KOPT-K1 (cell line): ENCODE results near the gene LYZL2.
"Not testable (repeated sequence)": the region's sequence is repeated elsewhere in the genome, so short reads cannot be mapped to it uniquely, and the experiment has no call there.

Source experiments
- H3K27ac ChIP-seq: fragments of 200-600 bp; sonication (generic); 2 replicates; pipeline ENCODE4 v1.5.1; 2016; ENCODE audit warnings: antibody characterized with exemption, mild to moderate bottlenecking, low read depth, low read length; ENCODE audit not compliant: poor library complexity, severe bottlenecking
- H3K36me3 ChIP-seq: fragments of 200-600 bp; sonication (generic); 2 replicates; pipeline ENCODE4 v1.5.1; 2017; ENCODE audit warnings: antibody characterized with exemption, mild to moderate bottlenecking, low read length, moderate library complexity; ENCODE audit not compliant: insufficient read depth
- H3K9me3 ChIP-seq: fragments of 200-600 bp; sonication (generic); 2 replicates; pipeline ENCODE4 v1.5.1; 2017; ENCODE audit warnings: antibody characterized with exemption, low read length, mild to moderate bottlenecking; ENCODE audit not compliant: insufficient read depth, poor library complexity, severe bottlenecking

LYZL2 gene

DNA sequence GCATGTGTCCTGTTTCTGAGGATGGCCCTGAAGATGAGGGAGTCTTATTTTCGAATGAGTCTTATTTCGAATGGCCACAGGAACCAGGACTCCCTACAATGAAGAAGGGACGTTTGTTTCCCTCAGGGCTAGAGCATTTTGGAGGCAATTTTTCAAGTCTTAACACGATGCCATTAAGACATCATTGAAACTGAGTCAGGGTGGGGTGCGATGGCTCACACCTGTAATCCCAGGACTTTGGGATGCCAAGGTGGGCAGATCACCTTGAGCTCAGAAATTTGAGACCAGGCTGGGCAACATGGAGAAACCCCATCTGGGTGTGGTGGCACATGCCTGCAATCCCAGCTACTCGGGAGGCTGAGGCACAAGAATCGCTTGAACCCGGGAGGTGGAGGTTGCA is 18.5 kb downstream of the LYZL2 start:
- not testable (repeated sequence) for H3K36me3 ChIP-seq, H3K27ac ChIP-seq, H3K9me3 ChIP-seq

GRCh38 chr10:30607814-30608213 is 21.7 kb downstream of the LYZL2 start:
- no peak overlapping the region for H3K27ac ChIP-seq
- H3K36me3 ChIP-seq, result no peaks in the 10 kb centered on the region
- H3K9me3 ChIP-seq, result peaks cover 7% of the 10 kb centered on the region

GRCh38 chr10:30606313-30606712 is 23.2 kb downstream of the LYZL2 start:
- Histone ChIP-seq H3K36me3 (no peaks in the 10 kb centered on the region), H3K9me3 (peaks cover 7% of the 10 kb centered on the region), H3K27ac (no peak overlapping the region)

DNA sequence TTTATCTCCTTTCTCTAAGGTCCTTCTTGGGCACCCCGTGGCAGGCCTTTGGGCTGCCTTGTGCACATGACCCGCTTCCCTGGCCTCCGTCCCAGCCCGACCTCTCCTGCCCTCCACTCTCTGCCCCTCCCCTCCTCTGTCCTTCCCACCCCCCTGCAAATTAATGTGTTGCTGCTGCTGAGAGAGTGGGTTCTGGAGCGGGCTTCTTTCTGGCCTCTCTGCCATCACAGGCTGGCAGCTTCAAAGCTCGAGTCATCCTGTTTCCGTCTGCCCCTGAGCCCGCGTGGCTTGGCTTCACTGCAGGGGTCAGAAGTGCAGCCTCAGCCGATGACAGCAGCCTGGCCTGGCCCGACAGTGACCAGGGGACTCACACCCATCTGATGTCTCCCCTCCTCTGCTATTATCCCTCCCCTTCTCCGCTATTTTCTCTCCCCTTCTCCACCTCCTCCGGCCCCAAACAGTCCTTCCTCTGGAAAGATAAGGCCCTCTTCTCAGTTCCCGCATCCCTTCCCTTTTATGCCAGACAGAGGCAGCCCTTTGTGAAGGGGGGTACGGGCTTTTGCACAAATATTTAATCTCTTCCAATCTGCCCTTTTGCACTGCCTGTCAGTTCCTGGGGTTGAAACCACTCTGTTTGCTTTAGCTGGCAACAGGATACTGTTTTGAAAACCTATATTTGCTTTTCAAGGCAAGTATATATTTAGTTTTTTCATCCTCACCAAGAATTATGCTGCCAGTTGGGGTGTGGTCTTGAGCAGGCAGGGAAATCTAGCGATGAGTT is 24.0 kb downstream of the LYZL2 start:
- H3K27ac ChIP-seq, H3K9me3 ChIP-seq, H3K36me3 ChIP-seq: not testable (repeated sequence)

DNA sequence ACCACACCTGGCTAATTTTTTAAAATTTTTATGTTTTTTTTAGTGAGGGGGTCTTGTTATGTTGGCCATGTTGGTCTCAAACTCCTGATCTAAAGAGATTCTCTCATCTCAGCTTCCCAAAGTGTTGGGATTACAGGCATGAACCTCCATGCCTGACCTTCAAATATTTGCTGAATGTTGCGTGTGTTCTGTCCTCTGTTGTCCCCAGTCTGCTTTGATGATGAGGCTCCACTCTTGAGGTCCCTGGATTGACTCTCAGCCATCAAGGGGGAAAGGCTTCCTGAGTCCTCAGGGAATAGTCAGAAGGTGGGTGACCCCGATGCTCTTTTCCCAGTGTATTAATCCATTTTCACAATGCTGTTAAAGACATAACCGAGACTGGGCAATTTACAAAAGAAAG is 26.0 kb downstream of the LYZL2 start:
- H3K36me3 ChIP-seq, result no peaks in the 10 kb centered on the region
- H3K9me3 ChIP-seq, result peaks cover 7% of the 10 kb centered on the region
- H3K27ac ChIP-seq, result no peak overlapping the region

- H3K9me3 ChIP-seq, result peaks cover 7% of the 10 kb centered on the region
- no peaks in the 10 kb centered on the region for H3K36me3 ChIP-seq
- no peak overlapping the region for H3K27ac ChIP-seq
Measured at GRCh38 chr10:30602747-30603146, 26.8 kb downstream of the LYZL2 start.

DNA sequence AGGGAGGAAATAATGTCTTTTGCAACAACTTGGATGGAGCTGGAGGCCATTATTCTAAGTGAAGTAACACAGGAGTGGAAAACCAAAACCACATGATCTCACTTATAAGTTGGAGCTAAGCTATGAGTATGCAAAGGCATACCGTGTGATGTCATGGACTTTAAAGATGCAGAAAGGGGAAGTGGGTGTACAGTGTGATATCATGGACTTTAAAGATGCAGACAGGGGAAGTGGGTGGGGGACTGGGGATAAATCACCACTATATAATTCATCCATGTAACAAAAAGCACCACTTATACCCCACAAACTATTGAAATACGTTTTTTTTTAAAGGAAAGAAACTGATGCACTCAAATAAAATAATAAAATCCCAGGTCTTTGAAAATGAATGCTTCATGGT is 29.5 kb downstream of the LYZL2 start:
- Histone ChIP-seq H3K9me3 (peaks cover 7% of the 10 kb centered on the region), H3K36me3 (no peaks in the 10 kb centered on the region), H3K27ac (no peak overlapping the region)

GRCh38 chr10:30598105-30598776 is 31.3 kb downstream of the LYZL2 start:
- no peak overlapping the region for H3K27ac ChIP-seq

GRCh38 chr10:30597433-30597824 is 32.1 kb downstream of the LYZL2 start:
- not testable (repeated sequence) for H3K36me3 ChIP-seq, H3K9me3 ChIP-seq, H3K27ac ChIP-seq

More at GRCh38 chr10:30598105-30598776, 31.3 kb downstream of the LYZL2 start:
- no peaks in the 10 kb centered on the region for H3K9me3 ChIP-seq
- no peaks in the 10 kb centered on the region for H3K36me3 ChIP-seq

DNA sequence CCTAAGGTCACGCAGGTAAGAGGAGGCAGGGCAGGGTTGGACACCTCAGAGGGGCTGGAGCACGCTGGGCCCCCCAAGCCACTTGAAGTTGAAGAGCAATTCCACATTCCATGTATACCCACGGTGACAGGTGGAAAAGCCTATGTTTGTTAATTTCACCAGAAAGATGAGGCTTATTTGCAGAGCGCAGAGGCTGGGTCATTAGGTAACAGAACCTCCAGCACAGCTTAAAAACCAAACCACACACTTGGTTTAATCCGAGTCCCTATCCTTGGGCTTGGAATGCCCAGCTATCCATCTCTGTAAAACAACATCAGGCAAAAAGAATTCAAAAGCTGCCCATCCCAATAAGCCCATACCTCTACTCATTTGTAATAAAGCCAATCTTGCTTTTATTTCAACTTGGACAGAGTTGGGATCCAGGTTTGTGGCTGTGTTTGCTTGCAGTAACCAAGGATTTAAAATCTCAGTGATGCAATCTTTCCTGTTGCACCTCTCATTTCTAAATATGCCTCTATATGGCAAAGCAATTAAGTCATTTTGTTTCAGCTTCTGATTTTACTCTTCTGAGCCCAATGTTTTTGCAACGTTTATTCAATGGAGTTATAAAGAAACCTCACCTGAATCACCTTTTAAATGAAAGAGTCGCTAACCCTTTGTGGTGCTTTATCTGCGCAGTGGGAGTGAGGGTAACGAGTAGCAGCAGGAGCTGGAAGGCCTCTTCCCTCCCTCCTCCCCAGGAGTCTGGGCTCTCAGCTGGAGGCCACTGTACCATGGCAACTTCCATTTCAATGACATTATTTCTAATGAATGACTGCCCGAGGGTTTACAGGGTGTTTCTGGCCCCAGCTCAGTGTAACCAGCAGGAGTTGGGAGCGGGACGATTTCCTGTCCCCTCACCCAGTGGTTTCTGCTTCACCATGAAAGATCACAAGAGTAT is 32.8 kb downstream of the LYZL2 start:
- H3K27ac ChIP-seq, H3K9me3 ChIP-seq, H3K36me3 ChIP-seq: not testable (repeated sequence)

DNA sequence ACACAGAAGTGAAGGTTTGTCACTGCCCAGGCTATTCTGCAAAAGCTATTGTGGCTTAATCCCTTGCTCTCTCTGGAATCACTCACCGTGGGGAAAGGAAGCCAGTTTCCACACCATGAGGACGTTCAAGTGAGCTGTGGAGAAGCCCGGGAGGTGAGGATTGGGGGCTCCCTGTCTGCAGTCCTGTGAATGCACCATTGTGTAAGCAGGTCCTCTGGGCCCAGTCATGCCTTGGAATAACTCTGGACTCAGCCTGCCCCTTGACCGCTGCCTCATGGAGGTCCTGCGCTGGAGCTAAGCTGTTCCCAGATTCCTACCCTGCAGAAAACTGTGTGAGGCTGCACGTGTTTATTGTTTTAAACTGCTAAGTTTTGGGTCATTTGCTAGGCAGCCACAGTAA is 33.5 kb downstream of the LYZL2 start:
- H3K27ac ChIP-seq, result no peak overlapping the region
- H3K9me3 ChIP-seq, result no peaks in the 10 kb centered on the region
- no peaks in the 10 kb centered on the region for H3K36me3 ChIP-seq

GRCh38 chr10:30594077-30594476 is 35.5 kb downstream of the LYZL2 start:
- no peak overlapping the region for H3K27ac ChIP-seq
- no peaks in the 10 kb centered on the region for H3K36me3 ChIP-seq
- H3K9me3 ChIP-seq, result no peaks in the 10 kb centered on the region

DNA sequence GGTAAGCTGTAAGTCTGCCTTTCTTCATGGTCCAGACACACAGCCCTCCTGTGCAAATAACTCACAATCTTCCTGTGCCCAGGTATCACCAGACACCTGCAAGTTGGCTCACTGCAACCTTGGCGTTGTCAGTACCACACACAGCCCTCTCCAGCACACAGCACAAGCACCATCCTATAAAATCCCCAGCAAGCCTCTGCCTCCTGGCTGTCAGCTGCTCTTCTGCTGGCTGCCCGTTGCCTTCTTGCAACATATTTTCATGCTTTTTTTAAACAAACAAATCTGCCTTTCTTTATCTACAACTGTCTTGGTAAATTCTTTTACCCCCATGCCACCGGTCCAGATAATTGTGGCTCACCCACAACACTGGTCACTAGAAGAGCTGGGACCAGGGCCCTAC is 36.8 kb downstream of the LYZL2 start:
- not testable (repeated sequence) for H3K36me3 ChIP-seq, H3K9me3 ChIP-seq, H3K27ac ChIP-seq

- H3K36me3 ChIP-seq, result no peaks in the 10 kb centered on the region
- H3K9me3 ChIP-seq, result no peaks in the 10 kb centered on the region
- H3K27ac ChIP-seq, result no peak overlapping the region
Measured at GRCh38 chr10:30591249-30591670, 38.3 kb downstream of the LYZL2 start.

- Histone ChIP-seq H3K36me3 (no peaks in the 10 kb centered on the region), H3K9me3 (no peaks in the 10 kb centered on the region), H3K27ac (no peak overlapping the region)
Measured at GRCh38 chr10:30589441-30589840, 40.1 kb downstream of the LYZL2 start.
